OCI-LY7 (cell line): Measurements from ENCODE around the gene JAKMIP2. TPM values are rescaled to one million over a fixed set of nuclear protein-coding genes. Genes with fewer than 3 reads are reported as not detected.
"Not testable (repeated sequence)": the region's sequence is repeated elsewhere in the genome, so short reads cannot be mapped to it uniquely, and the experiment has no call there.

ENCODE experiments used
- BruUV-seq: library from RNA; stranded (reverse); fragments of 400-500 nt; replicated peaks from 2 replicates; lab custom pipeline; 2021; lab: Mats Ljungman, UMichigan
- CTCF ChIA-PET: fragments of 300-600 bp; sonication (Branson Sonifier 250); formaldehyde crosslinking; loops from one replicate; lab custom pipeline; 2022; ENCODE audit warnings: antibody characterized with exemption; ENCODE audit not compliant: unreplicated experiment; lab: Charles Lee
- POLR2A ChIA-PET: fragments of 300-600 bp; sonication (Branson Sonifier 250); formaldehyde crosslinking; loops from one replicate; lab custom pipeline; 2022; ENCODE audit warnings: antibody characterized with exemption; lab: Charles Lee
- DNase-seq: peaks from one replicate; pipeline ENCODE4 v3.0.0-alpha.2; 2015; ENCODE audit warnings: low spot score
- H2AFZ ChIP-seq: fragments of 200-600 bp; sonication (generic), shearing (Covaris generic); 2 replicates; pipeline ENCODE4 v1.6.1; 2014; ENCODE audit warnings: mild to moderate bottlenecking, antibody characterized with exemption, low read length, moderate library complexity
- H3K27ac ChIP-seq: fragments of 200-600 bp; sonication (generic); 2 replicates; pipeline ENCODE4 v1.5.1; 2014; ENCODE audit warnings: mixed run types, low read depth, mild to moderate bottlenecking, moderate library complexity, low read length, inconsistent platforms; ENCODE audit not compliant: poor library complexity, severe bottlenecking
- H3K36me3 ChIP-seq: fragments of 200-600 bp; sonication (generic); 2 replicates; pipeline ENCODE4 v1.6.1; 2014; ENCODE audit warnings: mild to moderate bottlenecking, antibody characterized with exemption, low read length, moderate library complexity, mixed read lengths; ENCODE audit not compliant: insufficient read depth
- H3K4me1 ChIP-seq: fragments of 200-600 bp; sonication (generic); 2 replicates; pipeline ENCODE4 v1.5.1; 2014; ENCODE audit warnings: mild to moderate bottlenecking, low read length; ENCODE audit not compliant: insufficient read depth, poor library complexity, severe bottlenecking
- H3K4me2 ChIP-seq: fragments of 200-600 bp; sonication (generic); 2 replicates; pipeline ENCODE4 v1.6.1; 2014; ENCODE audit warnings: mild to moderate bottlenecking, low read length
- H3K4me3 ChIP-seq: fragments of 200-600 bp; sonication (generic); 2 replicates; pipeline ENCODE4 v1.5.1; 2014; ENCODE audit warnings: mild to moderate bottlenecking, low read depth, low read length; ENCODE audit not compliant: poor library complexity, severe bottlenecking
- H3K79me2 ChIP-seq: fragments of 200-600 bp; sonication (generic); 2 replicates; pipeline ENCODE4 v1.6.1; 2016; ENCODE audit warnings: low read depth, mild to moderate bottlenecking, low read length, moderate library complexity, mixed read lengths; ENCODE audit not compliant: insufficient read depth
- H3K9me2 ChIP-seq: fragments of 200-600 bp; sonication (generic); 2 replicates; pipeline ENCODE4 v1.6.1; 2016; ENCODE audit warnings: mild to moderate bottlenecking, low read length, mixed read lengths; ENCODE audit not compliant: insufficient read depth
- H3K9me3 ChIP-seq: fragments of 200-600 bp; sonication (generic); 2 replicates; pipeline ENCODE4 v1.6.1; 2014; ENCODE audit warnings: mild to moderate bottlenecking, mixed run types, low read length, mixed read lengths
- H4K20me1 ChIP-seq: fragments of 200-600 bp; sonication (generic); 2 replicates; pipeline ENCODE4 v1.6.1; 2014; ENCODE audit warnings: mild to moderate bottlenecking, antibody characterized with exemption, low read length, moderate library complexity, mixed read lengths; ENCODE audit not compliant: insufficient read depth
- EZH2phosphoT487 ChIP-seq: fragments of 200-600 bp; sonication (generic); IDR thresholded peaks from 2 replicates; pipeline ENCODE4 v1.6.1; 2018; ENCODE audit warnings: low read depth, borderline replicate concordance, mild to moderate bottlenecking, mixed run types, antibody characterized with exemption, low read length, moderate library complexity, mixed read lengths
- intact Hi-C: fragments of 100-400 bp; cut with micrococcal nuclease; formaldehyde crosslinking; loops from one replicate; pipeline ENCODE4 v1.10.0; 2022; ENCODE audit not compliant: unreplicated experiment
- total RNA-seq, 2 experiments: library from RNA; depleted of rRNA in 1 of 2; stranded (reverse); fragments of >200 nt in 1 of 2; shearing (Covaris generic) in 1 of 2; gene quantifications; 2 replicates each; pipeline ENCODE4 v1.2.3, GENCODE V29; 2014 to 2022
- TF ChIP-seq, protein P1 (sequence below): fragments of 200-600 bp; sonication (generic); conservative IDR thresholded peaks from 2 replicates; pipeline ENCODE4 v1.5.1; 2014; ENCODE audit warnings: mild to moderate bottlenecking, antibody characterized with exemption, low read length, moderate library complexity, mixed read lengths

The JAKMIP2 gene
- total RNA-seq, 2 experiments from 2014 or later: 4.0 to 14.5 TPM

DNA sequence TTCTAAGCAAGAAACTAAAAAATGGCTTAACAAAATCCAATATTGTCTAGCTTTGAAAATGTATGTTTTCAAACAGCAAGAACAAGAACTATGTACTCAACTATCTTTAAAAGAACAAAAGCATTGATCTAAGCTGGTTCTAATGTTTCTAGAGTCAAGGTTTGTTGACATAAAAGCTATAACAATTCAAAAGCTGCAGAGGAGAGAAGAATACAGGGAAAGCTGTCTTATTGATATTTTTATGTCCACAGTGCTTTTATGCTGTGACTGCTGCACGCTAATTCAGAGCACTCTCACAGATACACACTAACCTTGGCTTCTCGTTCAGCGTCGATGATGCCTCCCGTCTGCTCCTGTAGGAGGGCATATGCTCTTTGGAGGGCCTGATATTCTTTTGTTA, 143.2 kb downstream of the JAKMIP2 start:
- TF ChIP-seq, protein P1, sequence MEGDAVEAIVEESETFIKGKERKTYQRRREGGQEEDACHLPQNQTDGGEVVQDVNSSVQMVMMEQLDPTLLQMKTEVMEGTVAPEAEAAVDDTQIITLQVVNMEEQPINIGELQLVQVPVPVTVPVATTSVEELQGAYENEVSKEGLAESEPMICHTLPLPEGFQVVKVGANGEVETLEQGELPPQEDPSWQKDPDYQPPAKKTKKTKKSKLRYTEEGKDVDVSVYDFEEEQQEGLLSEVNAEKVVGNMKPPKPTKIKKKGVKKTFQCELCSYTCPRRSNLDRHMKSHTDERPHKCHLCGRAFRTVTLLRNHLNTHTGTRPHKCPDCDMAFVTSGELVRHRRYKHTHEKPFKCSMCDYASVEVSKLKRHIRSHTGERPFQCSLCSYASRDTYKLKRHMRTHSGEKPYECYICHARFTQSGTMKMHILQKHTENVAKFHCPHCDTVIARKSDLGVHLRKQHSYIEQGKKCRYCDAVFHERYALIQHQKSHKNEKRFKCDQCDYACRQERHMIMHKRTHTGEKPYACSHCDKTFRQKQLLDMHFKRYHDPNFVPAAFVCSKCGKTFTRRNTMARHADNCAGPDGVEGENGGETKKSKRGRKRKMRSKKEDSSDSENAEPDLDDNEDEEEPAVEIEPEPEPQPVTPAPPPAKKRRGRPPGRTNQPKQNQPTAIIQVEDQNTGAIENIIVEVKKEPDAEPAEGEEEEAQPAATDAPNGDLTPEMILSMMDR: no peak
- no peak for TF ChIP-seq EZH2phosphoT487
- no peak overlapping the region for H3K4me2 ChIP-seq
- peaks cover 5% of the 10 kb centered on the region; the same call in 1 of the 2 replicates for H3K36me3 ChIP-seq
- H3K79me2 ChIP-seq: no peaks in the 10 kb centered on the region
- H3K4me3 ChIP-seq: no peak overlapping the region
- H4K20me1 ChIP-seq: no peaks in the 10 kb centered on the region
- no peaks in the 10 kb centered on the region for H3K9me3 ChIP-seq
- no TSS peak for BruUV-seq
- no peak for DNase-seq
- no peak overlapping the region for H2AFZ ChIP-seq
- ChIA-PET POLR2A (interaction anchor here (1.0 to 1.6 kb wide), 2 partner anchors 12 to 181 kb away, joined by 3 read pairs; no protein-coding TSS in a partner anchor), CTCF (no interaction called here)
- no peak overlapping the region for H3K27ac ChIP-seq
- intact Hi-C loops: no loop called here
- H3K4me1 ChIP-seq: no peaks in the 10 kb centered on the region
- no peaks in the 10 kb centered on the region for H3K9me2 ChIP-seq

GRCh38 chr5:147636729-147636984, 145.9 kb downstream of the JAKMIP2 start:
- no peaks in the 10 kb centered on the region for H3K9me3 ChIP-seq
- H3K36me3 ChIP-seq: no peaks in the 10 kb centered on the region
- no peaks in the 10 kb centered on the region for H3K79me2 ChIP-seq
- no TSS peak for BruUV-seq
- TF ChIP-seq, protein P1: no peak
- no peak for TF ChIP-seq EZH2phosphoT487
- DNase-seq: no peak
- no peaks in the 10 kb centered on the region for H4K20me1 ChIP-seq
- ChIA-PET CTCF (interaction anchor here (0.6 kb wide), 1 partner anchor 12 kb away, joined by 4 read pairs; no protein-coding TSS in a partner anchor), POLR2A (interaction anchor here (0.5 to 0.8 kb wide), 3 partner anchors 30 to 1360 kb away, joined by 3 to 5 read pairs (median 3); no protein-coding TSS in a partner anchor)
- H2AFZ ChIP-seq: no peak overlapping the region
- no peak overlapping the region for H3K4me2 ChIP-seq
- intact Hi-C loops: no loop called here
- no peaks in the 10 kb centered on the region for H3K9me2 ChIP-seq
- no peak overlapping the region for H3K27ac ChIP-seq
- no peak overlapping the region for H3K4me3 ChIP-seq
- no peaks in the 10 kb centered on the region for H3K4me1 ChIP-seq

DNA sequence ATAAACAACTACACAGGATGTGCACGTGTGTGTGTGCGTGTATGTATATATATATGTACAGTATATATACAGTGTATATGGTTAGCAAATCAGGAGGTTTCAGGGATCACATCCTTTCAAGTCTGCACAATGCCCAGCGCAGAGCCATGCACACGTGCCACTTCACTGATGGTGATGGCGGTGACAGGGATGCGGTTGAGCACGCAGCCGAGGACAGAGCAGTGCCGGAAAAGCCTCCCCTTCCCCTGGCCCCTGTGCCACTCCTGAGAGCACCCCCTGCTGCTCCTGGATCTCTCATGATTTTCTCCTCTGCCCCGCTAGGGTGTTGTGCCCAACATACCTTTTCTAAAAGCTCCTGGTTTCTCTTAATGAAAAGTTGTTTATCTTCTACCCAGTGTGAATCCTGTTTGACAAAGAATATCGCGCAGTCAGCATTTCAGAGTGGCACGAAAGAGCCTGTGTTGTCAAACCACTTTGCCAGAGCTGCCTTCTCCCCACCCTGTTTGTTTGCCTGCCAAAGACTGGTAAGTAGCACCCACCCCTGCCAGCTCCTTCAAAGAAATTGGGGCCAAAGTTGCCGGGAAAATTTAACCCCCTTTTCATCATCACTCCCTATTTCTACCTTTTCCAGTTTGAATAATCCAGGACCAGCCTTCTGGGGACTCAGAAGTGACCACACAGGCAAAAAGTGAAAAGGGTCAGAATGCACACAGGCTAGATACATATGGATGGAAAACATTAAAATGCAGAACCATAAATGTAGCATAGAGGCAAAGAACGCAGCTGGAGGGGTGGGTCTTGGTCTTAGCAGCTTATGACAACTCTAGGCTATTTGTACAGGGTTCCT, 146.4 kb downstream of the JAKMIP2 start:
- no peak overlapping the region for H3K4me3 ChIP-seq
- CTCF ChIA-PET: no interaction called here
- no peaks in the 10 kb centered on the region for H3K9me2 ChIP-seq
- H3K27ac ChIP-seq: no peak overlapping the region
- no peaks in the 10 kb centered on the region for H3K4me1 ChIP-seq
- TF ChIP-seq, protein P1: no peak
- TF ChIP-seq EZH2phosphoT487: no peak
- BruUV-seq: no TSS peak
- no peaks in the 10 kb centered on the region for H3K79me2 ChIP-seq
- no peaks in the 10 kb centered on the region for H3K9me3 ChIP-seq
- POLR2A ChIA-PET: interaction anchor here (0.5 to 0.8 kb wide), 2 partner anchors 1094 to 1361 kb away, joined by 3 to 5 read pairs; no protein-coding TSS in a partner anchor
- H3K4me2 ChIP-seq: no peak overlapping the region
- no peaks in the 10 kb centered on the region for H3K36me3 ChIP-seq
- intact Hi-C loops: no loop called here
- DNase-seq: no peak
- no peak overlapping the region for H2AFZ ChIP-seq
- 0 out of 2 replicates have a peak, but pooled peaks cover 1% of the 10 kb centered on the region for H4K20me1 ChIP-seq

DNA sequence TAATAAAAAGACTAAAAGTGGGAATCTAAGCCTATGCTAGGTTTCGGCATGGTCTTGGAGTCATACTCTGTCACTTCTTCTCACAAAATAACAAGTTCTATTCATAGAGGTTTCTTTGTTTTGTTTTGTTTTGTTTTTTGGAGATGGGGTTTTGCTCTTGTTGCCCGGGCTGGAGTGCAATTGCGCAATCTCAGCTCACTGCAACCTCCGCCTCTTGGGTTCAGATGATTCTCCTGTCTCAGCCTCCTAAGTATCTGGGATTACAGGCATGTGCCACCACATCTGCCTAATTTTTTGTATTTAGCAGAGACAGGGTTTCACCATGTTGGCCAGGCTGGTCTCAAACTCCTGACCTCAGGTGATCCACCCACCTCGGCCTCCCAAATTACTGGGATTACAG, 147.1 kb downstream of the JAKMIP2 start:
- CTCF ChIA-PET, H3K4me2 ChIP-seq, POLR2A ChIA-PET, H3K27ac ChIP-seq, BruUV-seq, H3K4me3 ChIP-seq, H3K4me1 ChIP-seq, DNase-seq, H3K9me2 ChIP-seq, H3K9me3 ChIP-seq, H4K20me1 ChIP-seq, H2AFZ ChIP-seq, H3K36me3 ChIP-seq, H3K79me2 ChIP-seq, intact Hi-C loops: not testable (repeated sequence)
